HG03139 (cell line): ENCODE measurements around the gene FBXW7.
"Not testable (repeated sequence)": the region's sequence is repeated elsewhere in the genome, so short reads cannot be mapped to it uniquely, and the experiment has no call there.

Experiments used
- ATAC-seq: cut with Tn5 transposase; IDR thresholded peaks from one replicate; pipeline ENCODE4 v1.9.1; 2021; ENCODE audit not compliant: unreplicated experiment

FBXW7 gene

GRCh38 chr4:152545088-152545487 is 9.2 kb upstream of the FBXW7 start:
- no peak for ATAC-seq

GRCh38 chr4:152544533-152544932 is 8.6 kb upstream of the FBXW7 start:
- not testable (repeated sequence) for ATAC-seq

DNA sequence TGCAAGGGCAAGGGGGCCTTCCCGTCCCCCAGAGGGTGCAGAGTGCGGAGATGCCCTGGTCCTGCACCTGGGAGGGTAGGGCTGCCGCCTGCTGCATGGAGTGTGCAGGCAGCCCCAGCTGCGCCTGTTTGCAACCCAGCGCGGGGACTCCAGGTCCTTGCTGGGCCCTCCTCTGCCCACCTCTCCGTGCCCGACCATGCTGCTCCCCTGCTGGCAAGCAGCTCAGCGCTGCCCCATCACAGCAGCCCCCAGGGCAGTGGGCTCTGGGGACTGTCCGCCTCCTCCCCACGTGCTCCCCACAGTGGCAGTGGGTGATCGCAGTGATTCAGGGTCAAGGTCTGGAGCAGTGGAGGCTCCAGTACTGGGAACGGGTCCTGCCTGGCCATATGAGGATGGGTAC is 5.0 kb upstream of the FBXW7 start:
- ATAC-seq, result no peak

- no peak for ATAC-seq
Measured at GRCh38 chr4:152540293-152540674, 4.4 kb upstream of the FBXW7 start.

DNA sequence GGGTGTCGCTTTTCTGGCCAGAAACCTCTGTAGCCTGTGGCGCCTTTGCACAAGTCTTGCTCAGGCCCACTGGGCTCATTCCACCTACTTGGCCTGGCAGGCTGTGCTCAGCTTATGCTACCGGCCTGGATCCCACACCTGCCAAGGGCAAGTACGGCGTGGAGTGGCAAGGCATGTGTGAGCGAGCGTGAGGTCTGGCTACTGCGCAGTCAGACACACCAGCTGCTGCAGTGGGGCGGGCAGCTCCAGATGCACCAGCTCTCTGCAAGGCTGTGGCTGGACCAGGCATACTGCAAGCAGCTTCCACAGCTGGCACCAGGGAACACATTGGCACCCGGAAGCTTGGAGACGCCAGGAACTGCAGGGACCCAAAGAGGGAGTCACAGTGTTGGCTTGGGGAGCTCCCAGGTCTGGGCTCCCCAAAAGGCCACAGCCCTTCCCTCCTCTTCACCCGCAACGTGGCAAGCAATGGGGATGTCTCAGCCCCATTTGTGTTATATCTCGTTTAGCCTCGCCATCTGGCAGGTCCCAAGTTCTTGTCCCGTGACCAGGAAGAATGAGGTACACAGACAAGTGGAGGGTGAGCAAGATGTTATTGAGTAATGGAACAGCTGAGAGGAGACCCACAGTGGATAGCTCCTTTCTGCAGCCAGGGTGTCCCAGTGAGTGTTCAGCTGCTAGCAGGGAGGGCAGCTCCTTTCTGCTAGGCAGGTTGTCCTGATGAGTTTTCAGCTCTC is 3.8 kb upstream of the FBXW7 start:
- ATAC-seq, result no peak

GRCh38 chr4:152537881-152538280 is 2.0 kb upstream of the FBXW7 start:
- ATAC-seq, result no peak

DNA sequence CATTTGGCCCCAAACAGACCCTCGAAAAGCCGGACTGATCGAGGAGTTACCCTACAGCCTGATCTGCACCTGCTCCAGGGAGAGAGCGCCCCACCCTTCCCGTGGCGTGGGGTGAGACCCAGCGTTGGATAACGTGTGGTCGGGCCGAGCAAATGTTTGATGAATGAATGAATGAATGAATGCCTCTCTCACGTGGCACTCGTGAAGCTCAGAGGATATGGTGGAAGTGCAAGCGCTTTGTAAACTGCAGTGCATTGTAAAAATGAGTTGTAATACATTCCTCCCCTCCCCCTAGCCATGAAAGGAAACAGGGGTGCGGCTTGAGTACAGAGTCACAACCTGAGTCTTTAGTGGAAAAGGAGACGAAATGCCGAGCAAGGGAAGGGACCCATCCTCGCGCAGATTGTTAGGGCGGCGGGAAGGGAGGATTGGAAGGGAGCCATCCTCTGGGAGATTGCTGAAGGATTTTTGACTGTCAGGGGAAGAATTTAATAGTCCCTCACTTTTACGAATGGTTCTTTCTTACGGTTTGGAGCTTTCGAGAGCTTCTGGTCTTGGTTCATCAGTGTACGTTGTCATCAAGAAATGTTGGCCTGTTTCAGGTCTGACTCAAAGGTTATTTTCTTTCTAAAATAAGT is 772 bp upstream of the FBXW7 start:
- ATAC-seq, result peak; percentile 33

- peak; percentile 9 for ATAC-seq
Measured at GRCh38 chr4:152535360-152535902, 461 bp downstream of the FBXW7 start.

DNA sequence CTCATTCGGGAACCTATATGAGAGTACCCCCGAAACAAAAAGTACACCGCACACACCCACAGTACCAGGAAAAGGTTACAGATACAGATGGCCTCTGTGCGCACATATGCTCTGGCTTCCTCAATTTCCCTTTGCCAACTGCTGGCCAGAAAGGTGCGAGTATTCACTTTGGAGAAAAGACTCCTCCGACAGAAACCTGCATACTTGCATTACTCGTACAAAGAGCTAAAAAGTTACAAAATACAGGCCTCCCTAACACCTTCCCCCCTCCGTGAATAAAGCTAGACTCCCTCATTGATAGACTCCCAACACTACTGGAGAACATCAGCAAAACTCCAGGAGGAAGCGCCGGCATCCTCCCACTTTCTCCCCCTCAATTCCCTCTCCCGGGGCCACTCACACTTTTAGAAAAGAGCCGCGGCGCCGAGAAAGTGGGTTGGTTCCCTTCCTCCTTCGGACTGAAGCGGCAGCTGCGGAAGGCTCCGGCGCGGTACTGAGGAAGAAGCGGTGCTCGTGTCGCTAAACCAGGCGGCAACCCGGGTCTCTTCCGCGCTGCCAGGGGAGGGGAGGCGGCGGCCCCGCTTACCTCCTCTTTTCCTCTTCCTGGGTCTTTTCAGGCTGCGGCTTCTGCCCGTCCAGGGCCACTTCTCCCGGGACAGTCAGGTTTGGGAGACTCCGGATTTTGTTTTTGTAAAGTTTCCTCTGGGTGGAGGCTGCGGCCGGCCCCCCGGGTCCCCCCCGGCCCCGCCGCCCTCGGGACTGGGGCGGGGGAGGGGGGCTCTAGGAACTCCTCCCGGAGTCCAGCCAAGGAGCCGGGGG is 1.1 kb downstream of the FBXW7 start:
- ATAC-seq, result no peak

- no peak for ATAC-seq
Measured at GRCh38 chr4:152531479-152531878, 4.4 kb downstream of the FBXW7 start.

GRCh38 chr4:152530600-152530999 is 5.3 kb downstream of the FBXW7 start:
- ATAC-seq, result no peak

GRCh38 chr4:152529880-152530279 is 6.0 kb downstream of the FBXW7 start:
- ATAC-seq, result no peak

DNA sequence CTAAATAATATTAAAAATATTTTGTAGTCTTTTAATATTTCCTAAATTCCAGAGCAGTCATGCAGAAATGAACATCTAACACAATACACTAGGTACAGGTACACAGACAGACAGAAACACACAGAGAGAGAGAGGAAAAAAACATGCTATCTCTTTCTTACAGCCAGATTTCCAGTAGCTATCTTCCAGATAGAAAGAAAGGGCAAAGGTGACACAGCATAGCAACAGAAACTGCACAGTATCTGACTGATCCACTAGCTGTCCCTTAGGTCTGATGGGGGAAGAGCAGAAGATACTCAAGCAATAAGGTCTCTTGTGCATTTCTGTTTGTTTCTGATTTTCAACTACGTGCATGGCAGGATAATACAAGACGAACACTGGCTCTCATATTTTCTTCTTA is 7.8 kb downstream of the FBXW7 start:
- no peak for ATAC-seq

GRCh38 chr4:152525878-152526277 is 10.0 kb downstream of the FBXW7 start:
- no peak for ATAC-seq

DNA sequence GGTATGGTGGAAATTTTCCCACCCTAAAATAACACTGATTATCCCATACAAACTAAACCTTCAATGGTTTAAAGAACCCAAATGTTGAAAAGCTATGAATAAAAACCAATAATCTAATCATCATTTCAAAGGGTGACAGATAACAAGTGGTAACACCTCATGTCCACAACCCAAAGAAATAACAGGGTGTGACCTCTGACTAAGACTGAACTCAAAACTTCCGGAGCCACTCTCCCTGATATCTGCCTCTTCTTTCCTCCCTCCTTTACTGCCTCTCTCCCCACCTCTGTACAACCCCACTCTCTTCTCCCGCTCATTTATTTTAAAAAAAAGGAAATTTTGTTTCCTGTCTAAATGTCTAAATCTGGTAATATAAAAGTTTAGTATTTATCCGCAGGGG is 11.5 kb downstream of the FBXW7 start:
- no peak for ATAC-seq

GRCh38 chr4:152523731-152524130 is 12.2 kb downstream of the FBXW7 start:
- ATAC-seq, result no peak

DNA sequence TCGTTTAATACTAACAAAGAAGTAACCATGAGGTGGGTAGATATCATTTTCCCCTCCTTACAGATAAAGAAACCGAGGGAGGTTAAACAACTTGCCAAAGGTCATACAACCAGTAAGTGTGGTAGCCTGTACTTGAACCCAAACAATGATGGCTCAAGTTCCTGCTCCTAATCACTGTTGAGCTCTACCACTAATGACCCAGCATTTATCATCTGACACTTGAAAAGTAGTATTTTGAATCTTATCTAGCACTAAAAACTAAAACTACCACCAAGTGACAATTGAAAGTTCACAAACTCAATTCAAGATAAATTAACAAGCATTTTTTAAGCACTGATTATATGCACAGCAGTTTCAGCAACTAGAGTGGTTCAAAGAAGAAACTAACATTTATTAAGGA is 13.1 kb downstream of the FBXW7 start:
- no peak for ATAC-seq

DNA sequence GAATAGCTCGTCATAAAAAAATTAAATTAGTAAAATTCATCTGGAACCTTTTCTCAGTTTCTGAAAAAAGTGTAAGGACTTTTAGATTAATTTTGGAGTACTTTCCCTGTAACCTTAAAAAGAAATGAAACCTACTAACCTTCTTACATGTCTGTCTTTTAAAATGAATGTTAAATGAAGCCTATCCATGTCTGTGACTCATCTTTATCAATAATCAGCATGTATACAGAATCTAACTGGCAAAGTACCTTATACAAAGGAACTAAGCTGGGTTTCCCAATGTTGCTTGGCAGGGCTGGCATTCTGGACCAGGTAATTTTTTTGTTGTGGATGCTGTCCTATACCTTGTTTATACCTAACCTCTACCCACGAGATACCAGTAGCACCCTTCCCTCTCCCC is 13.6 kb downstream of the FBXW7 start:
- ATAC-seq, result no peak

DNA sequence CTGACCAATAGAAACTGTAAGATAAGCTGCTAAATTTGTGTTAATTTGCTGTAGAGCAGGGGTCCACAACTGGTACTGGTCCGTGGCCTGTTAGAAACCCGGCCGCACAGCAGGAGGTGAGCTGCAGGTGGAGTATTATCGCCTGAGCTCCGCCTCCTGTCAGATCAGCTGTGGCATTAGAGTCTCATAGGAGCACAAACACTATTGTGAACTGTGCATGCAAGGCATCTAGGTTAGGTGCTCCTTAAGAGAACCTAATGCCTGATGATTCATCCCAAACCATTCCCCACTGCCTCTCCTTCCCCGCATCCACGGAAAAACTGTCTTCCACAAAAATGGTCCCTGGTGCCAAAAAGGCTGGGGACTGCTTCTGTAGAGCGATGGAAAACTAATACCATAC is 19.7 kb downstream of the FBXW7 start:
- ATAC-seq, result no peak

GRCh38 chr4:152515678-152516077 is 20.2 kb downstream of the FBXW7 start:
- no peak for ATAC-seq

- no peak for ATAC-seq
Measured at GRCh38 chr4:152514356-152514755, 21.5 kb downstream of the FBXW7 start.

- no peak for ATAC-seq
Measured at GRCh38 chr4:152513078-152513477, 22.8 kb downstream of the FBXW7 start.
